Naive thymus-derived CD4-positive, alpha-beta T cell (primary cell): Measurements from ENCODE around the gene TMEM208. TPM values are rescaled to one million over a fixed set of nuclear protein-coding genes. Genes with fewer than 3 reads are reported as not detected.

Experiments
- ATAC-seq: fragments of 150-1000 bp; cut with Tn5 transposase; 2 replicates; pipeline ENCODE4 v1.10.0; 2021; ENCODE audit warnings: mild to moderate bottlenecking, moderate library complexity
- CTCF ChIA-PET: fragments of 350-600 bp; sonication (Branson Sonifier 250); formaldehyde crosslinking; loops from one replicate; lab custom pipeline; 2021; ENCODE audit warnings: antibody characterized with exemption; lab: Charles Lee
- POLR2A ChIA-PET: fragments of 350-600 bp; sonication (Branson Sonifier 250); formaldehyde crosslinking; loops from one replicate; lab custom pipeline; 2021; ENCODE audit warnings: antibody characterized with exemption, inconsistent platforms; lab: Charles Lee
- DNase-seq, 9 donors: peaks; one replicate each; pipeline versions ENCODE4 v3.0.0 to v3.0.0-alpha.2; 2020 to 2022; ENCODE audit warnings: mixed read lengths in 1 of 9
- H3K27ac ChIP-seq: one replicate; pipeline ENCODE4 v1.7.0; 2013; ENCODE audit warnings: mild to moderate bottlenecking, low read depth, low read length, moderate library complexity
- H3K27me3 ChIP-seq, 2 donors: one replicate each; pipeline ENCODE4 v1.7.0; 2013; ENCODE audit warnings: low read length in 2 of 2, mild to moderate bottlenecking in 2 of 2, moderate library complexity in 2 of 2; ENCODE audit not compliant: control insufficient read depth in 2 of 2, insufficient read depth in 2 of 2
- H3K36me3 ChIP-seq, 3 experiments: 1 replicate in 2 of 3; 2 replicates in 1 of 3; pipeline ENCODE4 v1.7.0; 2013; ENCODE audit warnings: low read length in 3 of 3, mild to moderate bottlenecking in 3 of 3, moderate library complexity in 1 of 3; ENCODE audit not compliant: insufficient read depth in 3 of 3, control insufficient read depth in 2 of 3
- H3K4me1 ChIP-seq, 2 donors: one replicate each; pipeline ENCODE4 v1.7.0; 2013; ENCODE audit warnings: low read length in 2 of 2, mild to moderate bottlenecking in 2 of 2, moderate library complexity in 1 of 2; ENCODE audit not compliant: control insufficient read depth in 2 of 2, insufficient read depth in 2 of 2
- H3K4me3 ChIP-seq: 2 replicates; pipeline ENCODE4 v1.7.0; 2013; ENCODE audit warnings: mild to moderate bottlenecking, low read length
- H3K9me3 ChIP-seq, 3 experiments: 1 replicate in 2 of 3; 2 replicates in 1 of 3; pipeline ENCODE4 v1.7.0; 2013; ENCODE audit warnings: low read length in 3 of 3; ENCODE audit not compliant: control insufficient read depth in 2 of 3
- H3K27ac Mint-ChIP-seq, 9 donors: one replicate each; pipeline ENCODE4 v1.8.0; 2020 to 2022; ENCODE audit warnings: mixed read lengths in 9 of 9, mild to moderate bottlenecking in 8 of 9, moderate library complexity in 5 of 9, inconsistent platforms in 2 of 9
- H3K27me3 Mint-ChIP-seq, 5 donors: one replicate each; pipeline ENCODE4 v1.8.0; 2021 to 2022; ENCODE audit warnings: mixed read lengths in 5 of 5, mild to moderate bottlenecking in 1 of 5
- H3K36me3 Mint-ChIP-seq, 5 donors: one replicate each; pipeline ENCODE4 v1.8.0; 2020 to 2022; ENCODE audit warnings: mixed read lengths in 5 of 5, mild to moderate bottlenecking in 3 of 5, inconsistent platforms in 1 of 5
- H3K4me1 Mint-ChIP-seq, 7 donors: one replicate each; pipeline ENCODE4 v1.8.0; 2020 to 2022; ENCODE audit warnings: mixed read lengths in 7 of 7, mild to moderate bottlenecking in 3 of 7, inconsistent platforms in 1 of 7
- H3K4me3 Mint-ChIP-seq, 10 donors: one replicate each; pipeline ENCODE4 v1.8.0; 2020 to 2022; ENCODE audit warnings: mild to moderate bottlenecking in 10 of 10, mixed read lengths in 10 of 10, moderate library complexity in 6 of 10, inconsistent platforms in 2 of 10
- H3K9me3 Mint-ChIP-seq, 11 donors: one replicate each; pipeline ENCODE4 v1.8.0; 2020 to 2022; ENCODE audit warnings: mixed read lengths in 11 of 11, mild to moderate bottlenecking in 4 of 11, inconsistent platforms in 1 of 11, moderate library complexity in 1 of 11
- intact Hi-C, 2 donors: fragments of 100-400 bp; cut with micrococcal nuclease; formaldehyde crosslinking; loops; one replicate each; pipeline ENCODE4 v1.15.1; 2023
- polyA plus RNA-seq, 2 donors: library from polyadenylated mRNA; unstranded; fragments of 300-500 nt; fragmentation: Illumina TruSeq; gene quantifications; one replicate each; pipeline ENCODE4 v1.2.3, GENCODE V29; 2021
- total RNA-seq, 6 experiments: library from RNA in 5 of 6; stranded (reverse) in 5 of 6; gene quantifications; 1 replicate in 5 of 6; 2 replicates in 1 of 6; pipeline ENCODE4 v1.2.3 and lab custom pipeline; 2021 to 2026

The TMEM208 gene
- total and polyA plus RNA-seq, 7 experiments from 2014 or later: 27.6 to 88.3 (median 40.1) TPM

GRCh38 chr16:67245186-67245585 lies 18.3 kb downstream of the TMEM208 start:
- Histone ChIP-seq H3K27me3 (no peaks in the 10 kb centered on the region), H3K4me1 (peaks cover 31 to 39% of the 10 kb centered on the region in 2 donors), H3K36me3 (no peaks in the 10 kb centered on the region), H3K9me3 (no peaks in the 10 kb centered on the region), H3K4me3 (no peak overlapping the region), H3K27ac (peak overlapping the region; percentile 57)
- DNase-seq: no peak
- Mint-ChIP-seq H3K27ac (peak overlapping the region; percentile 8 to 96 (median 78)), H3K4me1 (peaks cover 32 to 59% (median 43%) of the 10 kb centered on the region in 7 donors), H3K27me3 (peaks cover 0 to 14% (median 0%) of the 10 kb centered on the region in 5 donors), H3K9me3 (no peaks in the 10 kb centered on the region), H3K4me3 (peak overlapping the region; percentile 40 to 96 (median 70)), H3K36me3 (no peaks in the 10 kb centered on the region)
- POLR2A ChIA-PET: interaction anchor here (1.4 to 2.1 kb wide), 5 partner anchors 12 to 32 kb away, joined by 3 to 19 read pairs (median 4); partner anchors contain the start of gene TMEM208
- intact Hi-C loops: loop anchor here (2.0 to 10.0 kb wide), 5 partner anchors 34 to 1887 kb away; partner anchors contain the start of genes AGRP (in 1 of the 2), ATP6V0D1 (in 1 of the 2), CENPT (in 1 of the 2) and CHTF8 (in 1 of the 2)
- no peak for ATAC-seq
- CTCF ChIA-PET: no interaction called here

- ATAC-seq (no peak), DNase-seq (no peak)
- H3K4me3 Mint-ChIP-seq: peak overlapping the region; percentile 40 to 96 (median 75)
- no peaks in the 10 kb centered on the region for H3K36me3 Mint-ChIP-seq
- H3K9me3 ChIP-seq: no peaks in the 10 kb centered on the region
- peak overlapping the region in 4 of 9 donors; percentile 70 to 96 (median 92) for H3K27ac Mint-ChIP-seq
- peaks cover 37 to 60% (median 45%) of the 10 kb centered on the region in 7 donors for H3K4me1 Mint-ChIP-seq
- intact Hi-C loops: loop anchor here (2.0 to 10.0 kb wide), 6 partner anchors 33 to 1887 kb away; partner anchors contain the start of genes PLEKHG4 (in 2 of the 2), AGRP (in 1 of the 2), ATP6V0D1 (in 1 of the 2) and CENPT (in 1 of the 2)
- H3K9me3 Mint-ChIP-seq: no peaks in the 10 kb centered on the region
- CTCF ChIA-PET: no interaction called here
- peaks cover 0 to 19% (median 0%) of the 10 kb centered on the region in 5 donors for H3K27me3 Mint-ChIP-seq
- H3K4me3 ChIP-seq: no peak overlapping the region
- no peaks in the 10 kb centered on the region for H3K27me3 ChIP-seq
- no peaks in the 10 kb centered on the region for H3K36me3 ChIP-seq
- peak overlapping the region; percentile 57 for H3K27ac ChIP-seq
- POLR2A ChIA-PET: interaction anchor here (1.4 to 2.8 kb wide), 5 partner anchors 15 to 86 kb away, joined by 3 to 20 read pairs (median 6); partner anchors contain the start of genes FBXL8, TMEM208 and TRADD
- H3K4me1 ChIP-seq: peaks cover 31 to 39% of the 10 kb centered on the region in 2 donors
Observed at GRCh38 chr16:67245674-67246080, 18.7 kb downstream of the TMEM208 start.

- CTCF ChIA-PET: no interaction called here
- H3K36me3 ChIP-seq: no peaks in the 10 kb centered on the region
Observed at GRCh38 chr16:67246081-67246755, 19.3 kb downstream of the TMEM208 start.

GRCh38 chr16:67246756-67247191 lies 19.8 kb downstream of the TMEM208 start:
- Mint-ChIP-seq H3K9me3 (no peaks in the 10 kb centered on the region), H3K4me3 (peak overlapping the region; percentile 83 to 96 (median 91)), H3K27ac (peak overlapping the region; percentile 28 to 92 (median 76)), H3K36me3 (no peaks in the 10 kb centered on the region), H3K27me3 (peaks cover 0 to 20% (median 0%) of the 10 kb centered on the region in 5 donors), H3K4me1 (peaks cover 37 to 53% (median 45%) of the 10 kb centered on the region in 7 donors)
- H3K9me3 ChIP-seq: no peaks in the 10 kb centered on the region
- peak overlapping the region; percentile 60 for H3K27ac ChIP-seq
- H3K4me3 ChIP-seq: peak overlapping the region; percentile 68
- DNase-seq: peak in 6 of 9 donors; percentile 31 to 54 (median 36)
- H3K4me1 ChIP-seq: peaks cover 31 to 39% of the 10 kb centered on the region in 2 donors
- no peaks in the 10 kb centered on the region for H3K27me3 ChIP-seq
- POLR2A ChIA-PET: interaction anchor here (2.1 to 2.8 kb wide), 2 partner anchors 20 to 87 kb away, joined by 6 to 20 read pairs; partner anchors contain the start of genes FBXL8, TMEM208 and TRADD
- intact Hi-C loops: loop anchor here (1.0 to 10.0 kb wide), 14 partner anchors 19 to 1886 kb away; partner anchors contain the start of genes MATCAP1 (in 2 of the 2), TMEM208 (in 2 of the 2), ACD (in 1 of the 2) and AGRP (in 1 of the 2)
- CTCF ChIA-PET: interaction anchor here (0.7 kb wide), 1 partner anchor 274 kb away, joined by 3 read pairs; no protein-coding TSS in a partner anchor
- H3K36me3 ChIP-seq: no peaks in the 10 kb centered on the region
- no peak for ATAC-seq

More at GRCh38 chr16:67246081-67246755, 19.3 kb downstream of the TMEM208 start:
- Histone ChIP-seq H3K4me1 (peaks cover 31 to 39% of the 10 kb centered on the region in 2 donors), H3K27ac (peak overlapping the region; percentile 60), H3K4me3 (peak overlapping the region; percentile 68), H3K9me3 (no peaks in the 10 kb centered on the region), H3K27me3 (no peaks in the 10 kb centered on the region)
- peak in 4 of 9 donors; percentile 8 to 64 (median 18) for DNase-seq
- Mint-ChIP-seq H3K27ac (peak overlapping the region in 7 of 9 donors; percentile 66 to 92 (median 80)), H3K9me3 (no peaks in the 10 kb centered on the region), H3K4me1 (peaks cover 37 to 58% (median 45%) of the 10 kb centered on the region in 7 donors), H3K36me3 (no peaks in the 10 kb centered on the region), H3K27me3 (peaks cover 0 to 20% (median 0%) of the 10 kb centered on the region in 5 donors), H3K4me3 (peak overlapping the region; percentile 83 to 96 (median 91))
- intact Hi-C loops: loop anchor here (2.0 to 10.0 kb wide), 5 partner anchors 33 to 1886 kb away; partner anchors contain the start of genes AGRP (in 1 of the 2), ATP6V0D1 (in 1 of the 2), CENPT (in 1 of the 2) and CHTF8 (in 1 of the 2)
- POLR2A ChIA-PET: interaction anchor here (1.4 to 2.8 kb wide), 3 partner anchors 16 to 86 kb away, joined by 4 to 20 read pairs (median 6); partner anchors contain the start of genes FBXL8, TMEM208 and TRADD
- ATAC-seq: no peak

GRCh38 chr16:67247192-67248072 lies 20.5 kb downstream of the TMEM208 start, which contains the start of gene FHOD1:
Gene FHOD1 (minus strand): TSS chr16:67247481. CDS start chr16:67247410, 71 bp downstream.
- ChIA-PET CTCF (interaction anchor here (0.7 to 1.0 kb wide), 4 partner anchors 19 to 273 kb away, joined by 3 to 4 read pairs (median 3); partner anchors contain the start of gene TMEM208), POLR2A (interaction anchor here (0.6 to 2.8 kb wide), 5 partner anchors 9 to 87 kb away, joined by 3 to 20 read pairs (median 3); partner anchors contain the start of genes FBXL8, TMEM208 and TRADD)
- Mint-ChIP-seq H3K27me3 (peaks cover 0 to 20% (median 0%) of the 10 kb centered on the region in 5 donors), H3K4me1 (peaks cover 37 to 50% (median 44%) of the 10 kb centered on the region in 7 donors), H3K27ac (peak within 1 kb of the TSS; percentile 70 to 92 (median 80)), H3K36me3 (no peaks in the 10 kb centered on the region), H3K9me3 (no peaks in the 10 kb centered on the region), H3K4me3 (peak within 1 kb of the TSS; percentile 83 to 96 (median 91))
- H3K36me3 ChIP-seq: no peaks in the 10 kb centered on the region
- H3K4me3 ChIP-seq: peak within 1 kb of the TSS; percentile 68
- H3K27ac ChIP-seq: peak within 1 kb of the TSS; percentile 60
- peaks cover 31 to 39% of the 10 kb centered on the region in 2 donors for H3K4me1 ChIP-seq
- peak; percentile 88 to 100 (median 91) for DNase-seq
- ATAC-seq: peak; percentile 85
- intact Hi-C loops: loop anchor here (1.0 to 10.0 kb wide), 15 partner anchors 20 to 1885 kb away; partner anchors contain the start of genes MATCAP1 (in 2 of the 2), TMEM208 (in 2 of the 2), ACD (in 1 of the 2) and AGRP (in 1 of the 2)
- H3K9me3 ChIP-seq: no peaks in the 10 kb centered on the region
- H3K27me3 ChIP-seq: no peaks in the 10 kb centered on the region
